K562 (cell line): ENCODE measurements around the gene MEA1. TPM values are rescaled to one million over a fixed set of nuclear protein-coding genes. Genes with fewer than 3 reads are reported as not detected.

ENCODE experiments used
- ARID1B ChIP-seq: fragments of 450-650 bp; IDR thresholded peaks from 2 replicates; pipeline ENCODE4 v1.6.1; 2016; ENCODE audit warnings: antibody characterized with exemption, mild to moderate bottlenecking, inconsistent platforms
- BCOR ChIP-seq: fragments of 450-650 bp; IDR thresholded peaks from 2 replicates; pipeline ENCODE4 v1.6.1; 2016
- CBFA2T2 ChIP-seq: fragments of 450-650 bp; conservative IDR thresholded peaks from 2 replicates; pipeline ENCODE4 v1.6.1; 2017; ENCODE audit warnings: mild to moderate bottlenecking
- CXXC5 ChIP-seq: fragments of 250-450 bp; sonication (Bioruptor Pico); IDR thresholded peaks from 2 replicates; pipeline ENCODE4 v1.8.0; 2022; ENCODE audit warnings: inconsistent platforms, mild to moderate bottlenecking, moderate library complexity
- DIDO1 ChIP-seq: fragments of 450-650 bp; IDR thresholded peaks from 2 replicates; pipeline ENCODE4 v1.6.1; 2016; ENCODE audit warnings: low read depth, missing biosample characterization, missing genetic modification characterization
- EGR1 ChIP-seq: fragments of 450-650 bp; conservative IDR thresholded peaks from 2 replicates; pipeline ENCODE4 v1.6.1; 2017; ENCODE audit warnings: mild to moderate bottlenecking
- FOXA3 ChIP-seq, 2 experiments: fragments of 450-650 bp in 1 of 2; sonication (generic) in 1 of 2; formaldehyde crosslinking; IDR thresholded peaks in 1 of 2; conservative IDR thresholded peaks in 1 of 2; 2 replicates each; pipeline versions ENCODE4 v1.4.0 to v1.8.0; 2020 to 2022; ENCODE audit warnings: mild to moderate bottlenecking in 2 of 2, missing genetic modification reagents in 1 of 2
- FUS ChIP-seq: fragments of 200-400 bp; formaldehyde crosslinking; optimal IDR thresholded peaks from 2 replicates; pipeline ENCODE3; 2017; ENCODE audit warnings: low read depth, low read length
- IRF1 ChIP-seq: sonication (generic); formaldehyde crosslinking; IDR thresholded peaks from 2 replicates; pipeline ENCODE4 v1.8.0; 2022; ENCODE audit warnings: missing genetic modification reagents, mild to moderate bottlenecking, borderline replicate concordance
- MLLT1 ChIP-seq, 2 experiments: fragments of 450-650 bp; IDR thresholded peaks; 2 replicates each; pipeline ENCODE4 v1.6.1; 2016
- NFE2 ChIP-seq: IDR thresholded peaks from 2 replicates; pipeline ENCODE4 v1.6.1; 2014; ENCODE audit warnings: antibody characterized with exemption, low read depth
- PHB ChIP-seq: fragments of 250-450 bp; sonication (Bioruptor Pico); IDR thresholded peaks from 2 replicates; pipeline ENCODE4 v1.5.0; 2021
- PRPF4 ChIP-seq: fragments of 200-400 bp; formaldehyde crosslinking; IDR thresholded peaks from one replicate; pipeline ENCODE4 v1.6.1; 2017; ENCODE audit warnings: low read length, low read depth, mild to moderate bottlenecking; ENCODE audit not compliant: insufficient read depth, poor library complexity, severe bottlenecking
- RBM17 ChIP-seq: fragments of 200-400 bp; formaldehyde crosslinking; IDR thresholded peaks from 2 replicates; pipeline ENCODE4 v1.6.1; 2017; ENCODE audit warnings: low read depth, mild to moderate bottlenecking, low read length, borderline replicate concordance
- SMAD3 ChIP-seq: fragments of 450-650 bp; formaldehyde crosslinking; conservative IDR thresholded peaks from 2 replicates; pipeline ENCODE4 v1.4.0; 2020; ENCODE audit warnings: mild to moderate bottlenecking
- TRIM24 ChIP-seq, 2 experiments: fragments of 450-650 bp; IDR thresholded peaks; 2 replicates each; pipeline ENCODE4 v1.6.1; 2016
- ZNF507 ChIP-seq: conservative IDR thresholded peaks from 2 replicates; pipeline ENCODE4 v1.6.1; 2017; ENCODE audit warnings: missing genetic modification characterization, missing compliant biosample characterization
- ZNF639 ChIP-seq, 2 experiments: fragments of 200-800 bp in 1 of 2; sonication (Bioruptor generic) in 1 of 2; sonication (generic) in 1 of 2; formaldehyde crosslinking in 1 of 2; IDR thresholded peaks in 1 of 2; conservative IDR thresholded peaks in 1 of 2; 2 replicates each; pipeline versions ENCODE4 v1.5.0 to v1.6.1; 2016 to 2020; ENCODE audit warnings: missing compliant biosample characterization in 1 of 2, missing genetic modification characterization in 1 of 2, missing genetic modification reagents in 1 of 2
- ZNF830 ChIP-seq: fragments of 250-450 bp; sonication (Bioruptor Pico); IDR thresholded peaks from 2 replicates; pipeline ENCODE4 v1.5.0; 2021; ENCODE audit warnings: mild to moderate bottlenecking
- polyA plus RNA-seq, 8 experiments: library from polyadenylated mRNA; depleted of rRNA in 4 of 8; stranded (reverse) in 5 of 8; unstranded in 3 of 8; fragments of >200 nt; fragmentation: Nextera tagmentation in 2 of 8; fragmentation: Illumina TruSeq in 1 of 8; extraction: Ambion mirVana in 2 of 8; extraction: Trizol in 1 of 8; gene quantifications; 2 replicates each; pipeline versions ENCODE4 v1.2.1 to v1.2.3, GENCODE V29; 2011 to 2014; ENCODE audit warnings: inconsistent platforms in 1 of 8, missing spikeins in 1 of 8
- total RNA-seq, 7 experiments: library from RNA; depleted of rRNA in 6 of 7; stranded (reverse); fragments of >200 nt in 6 of 7; fragmentation: Illumina TruSeq in 2 of 7; extraction: Trizol in 2 of 7; gene quantifications; 2 replicates each; pipeline versions ENCODE4 v1.2.1 to v1.2.3, GENCODE V29; 2011 to 2021; ENCODE audit warnings: low replicate concordance in 1 of 7
- TF ChIP-seq, protein P1 (sequence below): sonication (generic); formaldehyde crosslinking; IDR thresholded peaks from 2 replicates; pipeline ENCODE4 v1.8.1; 2022; ENCODE audit warnings: missing genetic modification reagents
- TF ChIP-seq, protein P2 (sequence below): sonication (generic); formaldehyde crosslinking; IDR thresholded peaks from 2 replicates; pipeline ENCODE4 v1.8.1; 2023; ENCODE audit warnings: mild to moderate bottlenecking, missing genetic modification reagents

Gene MEA1
- total and polyA plus RNA-seq, 9 of the 15 experiments (the other 6 are each of a cell fraction or from before 2014, with no cell fraction given) = 86.8 to 210 (median 152) TPM

DNA sequence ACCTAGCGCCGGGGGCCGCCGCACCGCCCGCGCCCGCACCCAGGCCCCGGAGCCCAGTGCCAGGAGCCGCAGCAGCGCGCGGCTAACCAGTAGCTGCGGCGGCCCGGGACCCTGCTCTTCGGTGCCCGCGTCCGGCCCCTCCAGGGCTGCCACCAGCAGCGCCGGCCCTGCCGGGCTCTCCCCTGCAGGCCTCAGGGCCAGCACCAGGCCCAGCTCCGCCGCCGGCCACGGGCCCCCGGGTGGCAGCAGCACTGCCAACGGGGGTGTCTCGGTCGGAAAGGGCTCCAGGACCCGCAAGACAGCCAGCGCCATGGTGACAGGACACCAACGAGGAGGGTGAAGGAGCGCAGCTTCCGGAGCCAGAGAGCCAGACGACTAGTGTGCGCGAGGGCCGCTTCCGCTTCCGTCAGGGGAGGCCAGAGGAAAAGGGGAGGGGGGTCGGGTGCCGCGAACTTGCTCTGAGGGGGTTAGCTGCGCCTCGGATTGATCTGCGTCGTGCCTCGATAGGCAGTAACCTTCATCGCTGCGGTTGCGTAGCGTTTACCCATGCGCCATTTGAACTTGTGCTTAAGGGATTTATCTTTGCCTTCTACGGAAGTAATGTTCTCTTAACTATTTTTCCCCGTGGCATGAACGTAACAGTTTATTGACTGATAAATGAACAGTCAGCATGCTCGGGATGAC is 34.8 kb downstream of the MEA1 start, which contains the start of gene PEX6 (continued):
- TF ChIP-seq SMAD3 (CRISPR knock-in tag) (0 out of 2 replicates have a peak, but pooled peaks have one; percentile 59), EGR1 (no peak), IRF1 (CRISPR knock-in tag) (no peak), ZNF830 (CRISPR knock-in tag) (0 out of 2 replicates have a peak, but pooled peaks have one; percentile 44), ZNF507 (no peak), ZNF639 (CRISPR knock-in tag; conservative IDR thresholded peaks at IDR 0.05 in 1 of 2, IDR thresholded peaks at IDR 0.05 in 1 of 2) (peak in 1 of 2 experiments; percentile 60; a peak in 1 of 4 replicates), BCOR (peak; percentile 59; the same call in 1 of the 2 replicates), TRIM24 (IDR thresholded peaks at IDR 0.05) (0 out of 4 replicates have a peak, but pooled peaks of 1 of the 2 experiments have one; percentile 19), FOXA3 (CRISPR knock-in tag; conservative IDR thresholded peaks at IDR 0.05 in 1 of 2, IDR thresholded peaks at IDR 0.05 in 1 of 2) (no peak), MLLT1 (IDR thresholded peaks at IDR 0.05) (peak in 1 of 2 experiments; percentile 70; a peak in 1 of 4 replicates), PRPF4 (no peak), CBFA2T2 (no peak), ARID1B (no peak; the same call in 1 of the 2 replicates), RBM17 (no peak), PHB (CRISPR knock-in tag) (no peak), NFE2 (no peak; the same call in 1 of the 2 replicates), FUS (peak; percentile 53), DIDO1 (tag) (peak; percentile 64; the same call in 1 of the 2 replicates), CXXC5 (CRISPR knock-in tag) (peak; percentile 85)
- TF ChIP-seq, protein P1, sequence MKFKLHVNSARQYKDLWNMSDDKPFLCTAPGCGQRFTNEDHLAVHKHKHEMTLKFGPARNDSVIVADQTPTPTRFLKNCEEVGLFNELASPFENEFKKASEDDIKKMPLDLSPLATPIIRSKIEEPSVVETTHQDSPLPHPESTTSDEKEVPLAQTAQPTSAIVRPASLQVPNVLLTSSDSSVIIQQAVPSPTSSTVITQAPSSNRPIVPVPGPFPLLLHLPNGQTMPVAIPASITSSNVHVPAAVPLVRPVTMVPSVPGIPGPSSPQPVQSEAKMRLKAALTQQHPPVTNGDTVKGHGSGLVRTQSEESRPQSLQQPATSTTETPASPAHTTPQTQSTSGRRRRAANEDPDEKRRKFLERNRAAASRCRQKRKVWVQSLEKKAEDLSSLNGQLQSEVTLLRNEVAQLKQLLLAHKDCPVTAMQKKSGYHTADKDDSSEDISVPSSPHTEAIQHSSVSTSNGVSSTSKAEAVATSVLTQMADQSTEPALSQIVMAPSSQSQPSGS (CRISPR knock-in tag) = no peak
- TF ChIP-seq, protein P2, sequence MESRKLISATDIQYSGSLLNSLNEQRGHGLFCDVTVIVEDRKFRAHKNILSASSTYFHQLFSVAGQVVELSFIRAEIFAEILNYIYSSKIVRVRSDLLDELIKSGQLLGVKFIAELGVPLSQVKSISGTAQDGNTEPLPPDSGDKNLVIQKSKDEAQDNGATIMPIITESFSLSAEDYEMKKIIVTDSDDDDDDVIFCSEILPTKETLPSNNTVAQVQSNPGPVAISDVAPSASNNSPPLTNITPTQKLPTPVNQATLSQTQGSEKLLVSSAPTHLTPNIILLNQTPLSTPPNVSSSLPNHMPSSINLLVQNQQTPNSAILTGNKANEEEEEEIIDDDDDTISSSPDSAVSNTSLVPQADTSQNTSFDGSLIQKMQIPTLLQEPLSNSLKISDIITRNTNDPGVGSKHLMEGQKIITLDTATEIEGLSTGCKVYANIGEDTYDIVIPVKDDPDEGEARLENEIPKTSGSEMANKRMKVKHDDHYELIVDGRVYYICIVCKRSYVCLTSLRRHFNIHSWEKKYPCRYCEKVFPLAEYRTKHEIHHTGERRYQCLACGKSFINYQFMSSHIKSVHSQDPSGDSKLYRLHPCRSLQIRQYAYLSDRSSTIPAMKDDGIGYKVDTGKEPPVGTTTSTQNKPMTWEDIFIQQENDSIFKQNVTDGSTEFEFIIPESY = no peak
